ENCODE results near the gene TBXA2R. TPM values are rescaled to one million over a fixed set of nuclear protein-coding genes. Genes with fewer than 3 reads are reported as not detected.

The TBXA2R gene
- total RNA-seq, 1 experiment from 2014 or later: 1.9 TPM

- DNase-seq: no peak
Measured at GRCh38 chr19:3613818-3614661, 7.4 kb upstream of the TBXA2R start.

GRCh38 chr19:3612901-3613741 is 6.4 kb upstream of the TBXA2R start:
- Histone ChIP-seq H3K27me3 (no peaks in the 10 kb centered on the region), H3K36me3 (no peaks in the 10 kb centered on the region)
- no peak for DNase-seq

More at GRCh38 chr19:3613818-3614661, 7.4 kb upstream of the TBXA2R start:
- H3K36me3 ChIP-seq: no peaks in the 10 kb centered on the region
- no peaks in the 10 kb centered on the region for H3K9me3 ChIP-seq
- no peaks in the 10 kb centered on the region for H3K27me3 ChIP-seq
- H3K4me3 ChIP-seq: no peak overlapping the region

GRCh38 chr19:3612330-3612729 is 5.7 kb upstream of the TBXA2R start:
- H3K27me3 ChIP-seq: no peaks in the 10 kb centered on the region
- no peak for DNase-seq
- H3K36me3 ChIP-seq: no peaks in the 10 kb centered on the region

More at GRCh38 chr19:3612901-3613741, 6.4 kb upstream of the TBXA2R start:
- Histone ChIP-seq H3K4me3 (no peak overlapping the region), H3K9me3 (no peaks in the 10 kb centered on the region)

GRCh38 chr19:3611841-3612240 is 5.2 kb upstream of the TBXA2R start:
- Histone ChIP-seq H3K36me3 (no peaks in the 10 kb centered on the region), H3K27me3 (no peaks in the 10 kb centered on the region), H3K9me3 (no peaks in the 10 kb centered on the region), H3K4me3 (no peak overlapping the region)
- DNase-seq: no peak

More at GRCh38 chr19:3612330-3612729, 5.7 kb upstream of the TBXA2R start:
- no peaks in the 10 kb centered on the region for H3K9me3 ChIP-seq
- H3K4me3 ChIP-seq: no peak overlapping the region

- no peaks in the 10 kb centered on the region for H3K27me3 ChIP-seq
- no peaks in the 10 kb centered on the region for H3K36me3 ChIP-seq
- H3K9me3 ChIP-seq: no peaks in the 10 kb centered on the region
- H3K4me3 ChIP-seq: no peak overlapping the region
- DNase-seq: no peak
Measured at GRCh38 chr19:3610745-3611717, 4.4 kb upstream of the TBXA2R start.

GRCh38 chr19:3609779-3610719 is 3.4 kb upstream of the TBXA2R start:
- Histone ChIP-seq H3K9me3 (no peaks in the 10 kb centered on the region), H3K27me3 (no peaks in the 10 kb centered on the region), H3K4me3 (no peak overlapping the region), H3K36me3 (no peaks in the 10 kb centered on the region)
- no peak for DNase-seq

- Histone ChIP-seq H3K36me3 (no peaks in the 10 kb centered on the region), H3K4me3 (no peak overlapping the region), H3K9me3 (no peaks in the 10 kb centered on the region), H3K27me3 (no peaks in the 10 kb centered on the region)
- DNase-seq: no peak
Measured at GRCh38 chr19:3608750-3609322, 2.2 kb upstream of the TBXA2R start.

- no peak overlapping the region for H3K4me3 ChIP-seq
- no peaks in the 10 kb centered on the region for H3K36me3 ChIP-seq
- no peaks in the 10 kb centered on the region for H3K27me3 ChIP-seq
- no peak for DNase-seq
- H3K9me3 ChIP-seq: no peaks in the 10 kb centered on the region
Measured at GRCh38 chr19:3608079-3608641, 1.5 kb upstream of the TBXA2R start.

GRCh38 chr19:3607303-3608078 is 816 bp upstream of the TBXA2R start:
- no peaks in the 10 kb centered on the region for H3K9me3 ChIP-seq
- DNase-seq: peak; percentile 54
- no peaks in the 10 kb centered on the region for H3K36me3 ChIP-seq
- peak overlapping the region; percentile 54 for H3K4me3 ChIP-seq
- H3K27me3 ChIP-seq: no peaks in the 10 kb centered on the region

- H3K27me3 ChIP-seq: no peaks in the 10 kb centered on the region
- no peaks in the 10 kb centered on the region for H3K36me3 ChIP-seq
- H3K4me3 ChIP-seq: peak overlapping the region; percentile 54
- no peak for DNase-seq
- H3K9me3 ChIP-seq: no peaks in the 10 kb centered on the region
Measured at GRCh38 chr19:3606174-3606689, 443 bp downstream of the TBXA2R start.

GRCh38 chr19:3605770-3606169 is 905 bp downstream of the TBXA2R start:
- peak overlapping the region; percentile 54 for H3K4me3 ChIP-seq
- no peaks in the 10 kb centered on the region for H3K27me3 ChIP-seq
- H3K9me3 ChIP-seq: no peaks in the 10 kb centered on the region
- no peaks in the 10 kb centered on the region for H3K36me3 ChIP-seq
- DNase-seq: no peak

- no peaks in the 10 kb centered on the region for H3K36me3 ChIP-seq
- H3K9me3 ChIP-seq: no peaks in the 10 kb centered on the region
- no peaks in the 10 kb centered on the region for H3K27me3 ChIP-seq
- H3K4me3 ChIP-seq: no peak overlapping the region; the same call in 1 of the 2 replicates
- DNase-seq: no peak
Measured at GRCh38 chr19:3605361-3605760, 1.3 kb downstream of the TBXA2R start.

- no peak for DNase-seq
- H3K4me3 ChIP-seq: no peak overlapping the region
- H3K9me3 ChIP-seq: no peaks in the 10 kb centered on the region
- no peaks in the 10 kb centered on the region for H3K27me3 ChIP-seq
- H3K36me3 ChIP-seq: no peaks in the 10 kb centered on the region
Measured at GRCh38 chr19:3604987-3605343, 1.7 kb downstream of the TBXA2R start.
